ENCODE results near the gene ADA.
A peak's percentile ranks its signal among the peaks of the same experiment; 100 is the strongest.

Gene ADA

DNA sequence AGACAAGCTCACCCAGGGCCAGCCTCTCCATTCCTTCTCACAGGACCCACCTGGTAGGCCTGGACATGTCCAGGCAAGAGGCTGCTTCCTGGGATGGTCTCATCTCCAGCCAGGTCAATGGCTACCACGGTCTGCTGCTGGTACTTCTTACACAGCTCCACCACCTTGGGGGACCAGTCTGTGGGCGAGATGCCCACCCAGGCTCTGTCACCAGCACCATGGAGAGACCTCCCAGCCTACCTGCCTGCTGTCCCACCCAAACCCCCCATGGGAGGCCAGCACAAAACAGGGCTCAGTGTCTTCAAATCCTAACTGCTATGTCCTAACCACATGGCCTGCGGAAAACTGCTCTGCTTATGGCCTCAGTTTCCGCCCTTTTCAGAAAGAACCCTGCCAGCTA lies 27.3 kb downstream of the ADA start:
- DNase-seq (ENCODE audit: low spot score): no peak

- DNase-seq (ENCODE audit: low spot score): no peak
These were observed 28.8 kb downstream of the ADA start for GRCh38 chr20:44622501-44623270.

GRCh38 chr20:44621939-44622338 lies 29.6 kb downstream of the ADA start:
- no peak for DNase-seq (ENCODE audit: low spot score)

- no peak for DNase-seq (ENCODE audit: low spot score)
These were observed 30.2 kb downstream of the ADA start for GRCh38 chr20:44621325-44621724.

DNA sequence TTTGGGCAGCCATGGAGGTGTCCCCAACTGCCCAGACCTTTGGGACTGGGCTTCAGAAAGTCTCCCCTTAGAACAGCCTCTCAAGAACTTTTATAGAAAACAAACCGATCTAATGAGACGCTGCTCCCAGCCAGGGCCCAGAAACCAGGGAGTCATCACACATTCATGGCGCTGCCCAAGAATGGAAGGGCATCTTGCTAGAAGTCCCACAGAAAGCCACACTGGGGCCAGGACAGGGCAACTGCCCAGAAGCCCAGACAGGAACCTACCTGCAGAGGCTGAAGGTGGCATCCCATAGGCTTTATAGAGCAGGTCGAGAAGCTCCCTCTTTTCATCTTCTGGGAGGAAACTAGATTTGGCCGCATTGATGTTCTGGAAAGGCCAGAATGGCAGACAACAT lies 31.5 kb downstream of the ADA start:
- DNase-seq (ENCODE audit: low spot score): no peak

DNA sequence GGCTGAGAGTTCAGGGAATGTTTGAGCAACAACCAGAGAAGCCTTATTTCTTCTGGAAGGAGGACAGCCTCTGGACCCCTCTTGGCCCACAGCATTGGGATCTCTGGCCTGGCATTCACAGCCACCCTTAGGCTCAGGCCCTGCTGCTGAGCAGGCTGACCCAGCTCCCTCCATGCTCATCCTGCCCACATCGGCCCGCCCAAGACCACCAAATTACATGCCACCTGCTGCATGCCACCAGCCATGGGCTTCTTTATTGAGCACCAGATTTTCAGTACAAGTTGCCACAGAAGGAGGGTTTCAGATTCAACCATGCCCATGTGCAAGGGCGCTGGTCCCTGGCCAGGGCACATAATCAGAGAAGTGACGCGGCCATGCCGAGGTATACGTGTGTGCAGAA lies 32.2 kb downstream of the ADA start:
- DNase-seq (ENCODE audit: low spot score): no peak

DNA sequence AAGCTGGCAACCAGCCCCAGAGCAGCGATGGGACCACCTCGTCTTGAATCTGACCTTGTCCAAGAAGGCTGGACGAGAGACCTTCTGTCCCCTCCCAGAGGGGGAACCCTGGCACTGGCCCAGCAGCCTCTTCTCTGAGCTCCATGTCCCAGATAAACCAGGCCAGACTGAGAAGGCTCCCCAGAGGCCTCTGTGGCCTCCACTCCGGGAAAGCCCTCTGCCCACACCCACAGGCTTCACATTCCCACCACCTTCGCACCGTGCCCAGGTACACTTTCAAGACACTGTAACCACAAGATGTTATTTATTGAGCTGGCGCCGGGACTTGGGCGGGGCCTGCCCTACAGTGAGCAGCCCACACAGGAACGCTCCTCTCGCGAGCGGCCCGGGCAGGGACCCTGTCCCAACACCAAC lies 33.2 kb downstream of the ADA start:
- DNase-seq (ENCODE audit: low spot score): no peak

DNA sequence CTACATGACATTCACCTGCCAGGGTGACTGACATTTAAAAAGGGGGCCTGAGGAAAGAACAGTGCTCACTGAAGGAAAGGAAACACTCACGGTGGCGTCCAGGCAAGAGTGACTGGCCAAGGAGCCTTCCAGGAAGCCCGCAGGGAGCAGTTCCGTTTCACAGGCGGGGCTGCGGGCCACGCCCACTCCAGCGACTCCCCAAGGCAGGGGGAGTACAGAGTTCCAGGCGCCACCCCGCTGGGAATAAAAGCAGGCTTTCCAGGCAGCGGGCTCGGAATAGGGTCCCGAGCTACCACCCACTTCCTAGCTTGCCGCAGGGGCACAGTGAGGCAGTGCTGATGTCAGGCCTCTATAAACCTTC lies 34.9 kb downstream of the ADA start:
- no peak for DNase-seq (ENCODE audit: low spot score)

DNA sequence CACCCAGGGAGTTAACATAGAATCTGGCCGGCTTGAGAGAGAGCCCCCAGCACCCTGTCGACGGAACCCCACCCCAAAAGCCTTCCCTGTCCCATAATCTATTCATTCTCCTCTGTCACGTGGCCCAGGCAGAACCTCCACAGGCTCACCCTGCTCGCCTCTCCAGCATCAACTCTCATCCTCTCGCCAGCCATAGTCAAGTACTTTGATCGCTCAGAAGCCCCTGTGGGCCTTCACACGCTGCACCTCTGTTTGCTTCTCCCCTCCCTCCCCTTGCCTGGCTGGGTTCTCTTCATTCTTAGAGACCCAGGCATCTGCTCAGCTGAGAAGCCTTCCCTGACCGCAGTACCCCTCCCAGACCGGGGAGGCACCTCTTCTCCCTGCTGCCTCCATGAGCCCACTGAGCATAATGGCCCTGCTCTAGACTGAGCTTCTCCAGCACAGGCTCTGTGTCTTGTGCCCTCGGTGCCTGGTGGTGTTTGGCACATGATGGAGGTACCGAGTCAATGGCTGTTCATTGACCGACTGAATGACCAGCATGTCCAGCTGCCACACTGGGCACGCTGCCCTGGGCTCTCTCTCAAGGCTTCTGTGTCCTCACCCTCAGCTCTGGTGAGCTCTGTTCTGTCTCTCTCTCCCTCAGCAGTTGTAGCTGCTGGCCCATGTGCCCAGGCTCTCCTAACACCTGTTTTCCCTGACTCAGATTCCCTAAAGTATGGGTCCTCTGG lies 35.5 kb downstream of the ADA start:
- DNase-seq (ENCODE audit: low spot score): no peak

- no peak for DNase-seq (ENCODE audit: low spot score)
These were observed 36.2 kb downstream of the ADA start for GRCh38 chr20:44615169-44615791.

- no peak for DNase-seq (ENCODE audit: low spot score)
These were observed 37.0 kb downstream of the ADA start for GRCh38 chr20:44614525-44614924.

- DNase-seq (ENCODE audit: low spot score): peak; percentile 38
These were observed 37.9 kb downstream of the ADA start for GRCh38 chr20:44613575-44613974.

DNA sequence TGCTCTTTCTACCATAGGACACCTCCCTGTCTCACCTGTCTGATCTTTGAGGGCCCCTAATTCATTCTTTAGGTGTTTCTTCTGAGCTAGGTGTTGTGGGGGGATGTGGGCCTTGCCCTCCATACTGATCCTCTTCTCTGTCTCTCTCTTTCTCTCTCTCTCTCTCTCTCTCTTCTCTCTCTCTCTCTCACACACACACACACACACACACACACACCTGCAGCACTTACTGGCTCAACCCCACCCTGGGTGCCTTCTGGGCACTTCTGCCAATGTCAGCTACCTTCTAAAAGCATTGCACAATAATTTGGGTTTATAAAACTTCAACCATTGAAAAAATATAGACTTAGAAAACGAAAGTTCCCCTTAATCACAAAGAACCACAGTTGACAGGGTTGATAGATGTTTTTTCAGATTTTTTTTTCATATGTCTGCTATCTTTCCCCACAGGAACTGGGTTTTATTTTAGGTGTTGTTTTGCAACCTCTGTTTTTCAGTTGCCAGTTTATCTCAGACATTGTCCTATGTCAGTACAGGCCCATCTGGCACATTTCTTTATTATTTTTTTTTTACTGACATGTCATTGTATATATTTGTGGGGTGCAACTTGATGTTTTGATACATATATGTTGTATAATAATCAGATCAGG lies 41.1 kb downstream of the ADA start:
- no peak for DNase-seq (ENCODE audit: low spot score)

- DNase-seq (ENCODE audit: low spot score): peak; percentile 91
These were observed 41.8 kb downstream of the ADA start for GRCh38 chr20:44609516-44610312.

DNA sequence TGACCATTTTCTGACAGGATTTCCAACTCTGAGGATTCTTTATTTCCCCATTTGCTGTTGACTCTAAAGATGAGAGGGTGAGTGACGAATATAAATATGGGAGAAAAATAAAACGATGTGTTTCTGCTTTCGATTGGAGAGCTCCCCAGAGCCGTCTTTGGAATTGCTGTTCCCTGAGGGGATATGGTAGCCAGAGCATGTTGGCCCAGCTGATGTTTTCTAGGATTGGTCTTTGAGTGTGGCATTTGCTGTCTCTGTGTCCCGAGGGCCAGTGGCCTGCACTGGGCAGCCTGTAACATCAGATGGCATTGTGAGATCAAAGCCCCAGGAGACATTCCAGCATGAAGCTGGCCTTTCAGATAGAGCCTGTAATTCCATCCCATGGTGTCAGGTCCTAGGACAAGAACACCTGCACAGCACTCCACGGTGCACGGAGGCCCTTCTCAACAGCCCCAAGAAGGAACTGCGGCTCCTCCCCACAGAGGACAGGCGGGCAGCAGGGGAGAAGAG lies 42.4 kb downstream of the ADA start:
- peak; percentile 65 for DNase-seq (ENCODE audit: low spot score)

DNA sequence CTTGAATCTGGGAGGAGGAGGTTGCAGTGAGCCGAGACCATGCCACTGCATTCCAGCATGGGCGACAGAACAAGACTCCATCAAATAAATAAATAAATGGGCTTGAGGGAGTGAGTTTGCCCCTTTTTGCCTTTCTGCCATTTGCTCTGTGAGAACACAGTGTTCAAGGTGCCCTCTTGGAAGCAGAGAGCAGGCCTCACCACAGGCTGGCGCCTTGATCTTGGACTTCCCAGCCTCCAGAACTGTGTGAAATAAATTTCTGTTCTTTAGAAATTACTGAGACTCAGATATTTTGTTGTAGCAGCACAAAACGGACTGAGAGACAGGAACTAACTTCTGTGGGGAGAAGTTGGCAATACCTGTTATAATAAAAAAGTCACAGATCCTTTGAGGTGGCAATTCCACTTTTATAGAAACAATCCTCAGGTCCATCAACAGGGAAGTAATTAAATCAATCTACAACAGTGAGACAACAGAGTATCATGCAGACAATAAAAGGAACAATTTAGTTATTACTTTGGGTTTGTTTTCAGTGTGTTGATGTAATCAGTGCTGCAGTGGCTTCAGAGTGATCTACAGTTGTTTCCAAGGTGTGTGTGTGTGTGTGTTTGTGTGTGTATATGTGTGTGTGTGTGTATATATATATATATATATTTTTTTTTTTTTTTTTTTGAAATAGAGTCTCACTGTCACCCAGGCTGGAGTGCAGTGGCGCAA lies 44.6 kb downstream of the ADA start:
- DNase-seq (ENCODE audit: low spot score): peak; percentile 5

DNA sequence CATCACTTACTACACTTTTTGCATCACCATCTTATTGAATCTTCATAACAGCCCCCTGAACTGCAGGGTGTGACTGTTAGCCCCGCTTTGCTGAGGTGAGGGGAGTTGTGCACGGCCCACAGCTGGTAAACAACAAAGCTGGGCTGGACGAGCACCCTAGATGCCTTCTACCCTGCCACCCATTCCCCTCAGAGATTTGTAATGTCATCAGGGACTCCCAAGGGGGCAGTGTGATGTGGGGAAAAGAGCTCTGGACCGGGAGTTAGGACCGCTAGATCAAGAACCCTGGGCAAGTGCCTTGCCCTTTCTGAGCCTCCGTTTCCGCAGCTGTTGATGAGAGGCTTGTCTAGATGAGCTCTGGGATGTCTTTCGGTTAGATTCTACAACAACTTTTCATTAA lies 48.2 kb downstream of the ADA start:
- DNase-seq (ENCODE audit: low spot score): peak; percentile 37

DNA sequence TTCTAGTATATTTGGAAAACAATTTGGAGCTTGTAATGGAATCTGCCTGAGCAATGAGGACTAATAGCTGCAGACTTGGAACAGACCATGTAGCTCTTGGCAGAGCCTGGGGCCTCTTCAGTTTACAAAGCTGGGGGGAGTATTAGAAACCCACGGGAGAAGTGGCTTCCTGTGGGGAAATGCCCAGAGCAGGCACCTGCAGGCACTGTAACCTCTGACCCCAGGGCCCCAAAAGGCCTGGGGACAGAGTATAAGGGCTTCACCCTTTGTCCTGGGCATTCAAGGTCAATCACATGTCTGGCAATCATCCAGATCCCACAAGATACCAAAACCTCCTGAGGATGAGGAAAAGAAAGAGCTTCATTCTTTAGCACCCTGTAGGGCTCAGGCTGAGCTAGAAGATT lies 49.7 kb downstream of the ADA start:
- DNase-seq (ENCODE audit: low spot score): peak; percentile 78

GRCh38 chr20:44601236-44601671 lies 50.2 kb downstream of the ADA start:
- DNase-seq (ENCODE audit: low spot score): peak; percentile 61

DNA sequence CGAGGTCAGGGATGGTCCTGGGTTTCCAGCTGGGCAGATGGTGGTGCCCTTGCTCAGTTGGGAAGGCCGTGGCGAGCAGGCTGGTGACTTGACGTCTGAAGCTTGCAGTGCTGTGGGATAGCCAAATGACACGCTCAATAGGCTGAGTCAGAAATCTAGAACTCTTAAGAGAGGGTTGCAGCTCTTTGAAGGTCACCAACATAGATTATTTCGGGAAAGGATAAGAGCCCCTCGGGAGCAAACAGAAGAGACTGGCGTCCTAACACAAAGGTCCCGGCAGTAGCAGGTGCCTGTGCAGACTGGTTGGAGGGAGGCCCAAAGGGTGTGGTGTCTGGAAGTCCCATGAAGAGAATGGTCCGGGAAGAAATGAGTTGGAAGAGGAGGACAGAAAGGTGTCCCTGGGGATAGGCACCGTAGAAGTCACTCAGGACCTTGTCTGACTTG lies 50.7 kb downstream of the ADA start:
- DNase-seq (ENCODE audit: low spot score): no peak

DNA sequence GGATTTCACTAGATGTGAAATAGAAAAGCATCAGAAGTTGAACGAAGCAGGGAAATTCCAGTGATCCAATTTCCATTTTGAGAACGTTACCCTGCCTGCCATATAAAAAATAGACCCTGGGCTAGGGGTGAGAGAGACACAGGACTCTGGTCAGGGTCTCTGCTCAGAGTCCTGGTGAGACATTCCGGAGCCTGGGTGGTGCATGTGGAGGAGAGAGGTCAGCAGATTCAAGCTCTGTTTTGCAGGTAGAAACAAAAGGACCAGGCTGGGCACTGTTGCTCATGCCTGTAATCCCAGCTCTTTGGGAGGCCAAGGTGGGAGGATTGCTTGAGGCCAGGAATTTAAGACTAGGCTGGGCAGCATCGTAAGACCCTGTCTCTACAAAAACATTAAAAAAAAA lies 51.2 kb downstream of the ADA start:
- DNase-seq (ENCODE audit: low spot score): peak; percentile 25

All from left forelimb (tissue), 1 donor.